NCI-H2107 treated with DMSO at 0.1 percent for 48 hours (cell line): ENCODE measurements around the gene DLGAP1.

Experiments used
- DNase-seq: peaks from one replicate; lab custom pipeline; 2025; ENCODE audit not compliant: unreplicated experiment; lab: John Stamatoyannopoulos, UW

The DLGAP1 gene

DNA sequence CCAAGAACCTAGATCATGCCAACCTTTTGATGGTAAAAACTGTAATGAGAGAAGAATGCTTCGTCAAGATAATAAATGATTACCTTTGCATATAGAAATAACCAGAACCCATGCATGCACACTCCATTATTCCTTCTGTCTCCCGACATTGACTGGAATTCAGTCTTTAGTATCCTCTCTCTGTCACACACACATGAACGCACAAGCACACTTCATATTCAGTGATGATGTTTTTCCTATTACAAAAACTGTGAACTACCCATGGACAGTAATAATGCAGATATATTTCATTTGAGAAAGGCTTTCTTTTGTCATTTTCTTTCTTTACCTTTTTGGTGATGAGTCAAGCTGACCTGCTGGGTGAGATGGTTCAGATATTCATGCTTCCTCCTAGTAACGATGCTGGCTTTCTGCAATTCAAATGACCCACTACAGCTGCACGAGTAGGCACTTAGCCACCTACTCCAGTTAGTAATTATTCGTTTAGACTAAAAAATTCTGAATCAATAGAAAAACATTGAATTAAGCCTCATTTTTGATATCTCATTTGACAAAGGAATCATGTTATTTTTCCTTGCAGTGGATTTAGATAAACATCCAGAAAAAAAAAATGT is 623.0 kb downstream of the DLGAP1 start:
- no peak for DNase-seq

DNA sequence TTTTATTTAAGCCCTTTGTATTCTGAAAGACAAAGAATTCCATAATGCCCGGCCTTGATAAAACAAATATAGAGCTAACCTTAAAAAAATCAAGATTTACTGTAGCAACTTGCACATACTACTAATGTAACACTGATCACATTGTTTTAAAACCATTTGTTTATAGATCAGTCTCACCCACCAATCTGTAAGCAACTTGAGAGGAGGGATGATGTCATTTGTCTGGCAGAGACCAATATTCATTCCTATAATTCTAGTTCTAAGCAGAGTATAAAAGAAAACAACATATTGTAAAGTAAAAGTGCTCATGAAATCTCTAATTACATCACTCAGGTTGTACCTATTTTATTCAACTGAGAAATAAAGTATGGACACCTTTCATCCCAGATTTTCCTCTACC is 624.5 kb downstream of the DLGAP1 start:
- no peak for DNase-seq

DNA sequence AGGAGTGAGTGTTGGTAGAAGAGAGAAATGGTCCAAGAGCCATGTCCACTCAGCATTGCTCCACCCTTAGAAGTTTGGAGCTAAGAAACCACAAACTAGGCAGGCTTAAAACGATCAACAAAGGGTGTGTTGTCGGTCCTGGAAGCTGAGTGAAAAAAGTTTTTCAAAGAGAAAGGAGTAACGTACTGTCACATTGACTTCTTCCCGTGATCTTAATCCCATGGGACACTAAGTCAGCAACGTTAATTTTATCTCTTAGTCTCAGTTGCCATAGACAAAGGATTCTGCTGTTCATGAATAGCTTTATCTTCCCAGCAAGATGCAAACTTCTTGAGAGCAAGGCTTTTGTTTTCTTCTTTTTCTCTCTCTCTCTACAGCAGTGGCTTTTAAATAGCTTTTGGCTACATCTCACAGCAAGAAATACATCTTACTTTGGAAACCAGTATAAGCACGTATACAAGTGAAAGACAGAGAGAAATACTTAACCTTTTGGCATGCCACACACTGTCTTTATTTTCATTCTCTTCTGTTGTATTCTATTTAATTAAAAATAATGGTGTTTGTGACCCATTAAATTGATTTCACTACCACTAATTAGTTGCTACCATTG is 627.8 kb downstream of the DLGAP1 start:
- no peak for DNase-seq

DNA sequence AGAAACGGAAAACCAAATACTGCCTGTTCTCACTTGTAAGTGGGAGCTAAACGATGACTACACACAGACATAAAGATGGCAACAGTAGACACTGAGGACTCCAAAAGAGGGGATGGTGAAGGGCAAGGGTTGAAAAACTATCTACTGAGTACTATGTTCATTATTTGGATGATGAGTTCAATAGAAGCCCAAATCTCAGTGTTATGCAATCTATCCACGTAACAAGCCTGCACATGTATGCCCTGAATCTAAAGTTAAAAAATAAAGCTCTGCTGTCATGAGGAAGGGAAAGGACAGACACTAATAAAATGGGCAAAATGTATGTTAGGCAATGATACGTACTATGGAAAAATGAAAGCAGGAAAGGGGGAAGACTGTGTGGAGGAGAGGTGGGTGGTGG is 629.1 kb downstream of the DLGAP1 start:
- DNase-seq: no peak

DNA sequence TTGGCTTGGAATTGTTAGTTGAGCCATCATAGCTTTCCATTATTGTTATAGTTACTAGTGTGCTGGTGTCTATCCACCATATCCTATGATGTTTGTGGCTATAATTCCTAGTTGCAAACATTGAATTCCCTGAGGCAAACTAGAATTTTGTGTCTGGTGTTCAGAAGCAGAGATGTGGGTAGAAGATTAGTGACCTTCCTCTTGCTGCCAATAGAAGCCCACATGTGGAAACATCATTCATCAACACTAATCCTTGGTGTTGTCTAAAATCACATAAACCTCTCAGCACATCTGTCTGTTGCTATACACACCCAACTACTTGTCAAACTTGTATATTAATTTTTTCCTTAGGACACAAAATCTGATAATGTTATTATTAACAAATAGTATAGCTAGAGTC is 631.0 kb downstream of the DLGAP1 start:
- DNase-seq: no peak

DNA sequence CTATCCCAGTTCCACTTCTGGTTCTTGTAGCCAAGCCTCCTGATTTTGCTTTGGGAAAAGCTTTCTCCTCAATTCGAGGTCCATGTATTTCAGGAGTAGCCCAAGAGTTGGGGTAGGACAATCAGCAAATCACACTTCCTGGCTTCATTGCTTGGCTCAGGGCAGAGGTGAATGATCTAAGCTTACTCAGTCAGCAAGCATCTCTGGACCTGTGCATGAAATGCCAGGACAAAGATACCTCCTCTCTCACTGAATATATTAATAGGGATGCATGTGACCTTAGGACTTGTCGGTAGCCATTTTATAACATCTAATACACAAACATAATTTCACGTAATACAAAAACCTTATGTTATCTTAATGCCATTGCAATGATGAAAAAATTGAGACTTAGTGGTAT is 632.0 kb downstream of the DLGAP1 start:
- DNase-seq: no peak

DNA sequence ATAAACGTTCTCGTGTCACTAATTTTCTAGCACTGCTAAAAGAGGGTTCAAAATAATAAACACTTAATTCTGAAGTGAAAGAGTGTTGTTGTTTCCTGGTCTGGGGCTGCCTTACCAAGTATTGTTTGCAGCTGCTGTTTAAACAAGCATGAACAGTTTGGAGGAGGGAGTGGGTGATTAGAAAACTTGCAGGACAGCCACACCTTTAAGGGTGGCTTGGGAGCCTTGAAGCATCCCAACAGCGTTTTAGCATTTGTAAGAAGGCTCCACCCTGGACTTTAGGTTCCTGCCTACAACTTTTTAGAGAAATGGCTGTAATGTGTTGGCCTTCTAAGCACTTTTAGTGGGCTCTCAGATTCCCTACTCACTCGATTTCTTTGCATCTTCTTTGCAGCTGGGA is 633.6 kb downstream of the DLGAP1 start:
- DNase-seq: no peak

DNA sequence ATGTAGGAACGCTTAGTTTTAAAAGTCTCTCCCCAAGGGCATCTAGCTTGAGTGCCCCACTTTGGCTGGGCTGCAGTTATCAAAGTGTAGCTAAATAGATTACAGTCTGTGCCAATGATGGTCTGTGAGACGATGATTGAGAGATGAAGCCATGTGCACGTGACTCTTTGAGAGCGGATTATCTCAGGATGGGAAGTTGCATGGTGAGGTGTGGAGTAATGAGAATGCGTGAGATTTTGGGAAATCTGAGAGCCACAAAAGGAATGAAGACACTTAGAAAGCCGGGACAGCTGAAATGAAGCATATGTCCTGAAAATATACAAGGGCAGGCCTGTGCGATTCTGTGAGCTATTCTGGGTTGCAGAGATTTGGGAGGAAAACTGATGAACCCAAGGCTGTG is 635.1 kb downstream of the DLGAP1 start:
- no peak for DNase-seq

DNA sequence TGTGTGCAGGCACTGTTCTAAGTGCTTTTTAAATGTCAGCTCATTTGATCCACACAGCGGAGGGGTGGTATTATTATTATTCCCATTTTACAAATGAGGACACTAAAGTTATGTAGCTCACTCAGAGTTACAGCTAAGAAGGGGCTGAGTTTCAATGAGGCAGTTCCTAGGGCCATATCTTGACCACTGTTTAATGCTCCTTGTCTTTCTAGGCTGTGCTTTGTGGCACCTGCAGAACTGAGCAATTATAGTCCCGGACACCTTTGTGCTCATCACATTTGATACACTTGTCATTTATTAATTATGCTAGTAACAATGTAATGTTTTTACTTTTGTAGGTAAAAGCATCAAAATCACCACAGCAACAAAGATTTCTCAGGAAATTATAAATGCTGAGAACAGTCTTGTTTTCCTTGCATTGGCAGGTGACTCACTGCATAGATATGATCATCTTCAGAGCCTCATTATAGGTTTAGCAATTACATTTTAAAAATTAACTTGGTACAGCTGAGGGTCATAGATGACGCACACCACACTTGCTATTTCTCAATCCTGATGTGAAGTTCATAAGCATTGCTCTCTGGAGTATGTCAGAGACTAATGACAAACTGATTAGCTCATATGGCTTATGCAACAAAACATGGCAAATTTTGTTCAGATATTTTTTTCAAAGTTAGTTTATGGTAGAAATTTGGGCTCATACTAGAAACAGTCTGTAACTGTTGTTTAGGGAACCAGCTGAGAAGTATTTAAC is 638.3 kb downstream of the DLGAP1 start:
- no peak for DNase-seq

DNA sequence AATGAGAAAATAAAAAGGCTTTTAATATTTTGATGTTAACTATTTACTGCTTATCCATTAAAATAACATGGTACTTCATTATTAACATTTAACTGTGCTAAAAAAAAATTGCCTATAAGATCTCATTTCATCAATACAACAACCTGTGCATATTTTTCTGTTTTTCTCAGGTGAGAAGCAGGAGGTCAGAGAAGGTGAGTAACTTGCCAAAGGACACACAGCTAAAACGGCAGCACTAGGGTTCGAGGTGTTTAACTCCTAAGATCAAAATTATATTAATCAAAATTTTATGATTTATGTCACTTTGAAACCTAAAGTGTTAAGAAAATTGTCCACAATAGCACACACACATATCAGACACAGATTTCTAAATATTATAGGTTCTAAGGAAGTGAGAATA is 639.1 kb downstream of the DLGAP1 start:
- no peak for DNase-seq

DNA sequence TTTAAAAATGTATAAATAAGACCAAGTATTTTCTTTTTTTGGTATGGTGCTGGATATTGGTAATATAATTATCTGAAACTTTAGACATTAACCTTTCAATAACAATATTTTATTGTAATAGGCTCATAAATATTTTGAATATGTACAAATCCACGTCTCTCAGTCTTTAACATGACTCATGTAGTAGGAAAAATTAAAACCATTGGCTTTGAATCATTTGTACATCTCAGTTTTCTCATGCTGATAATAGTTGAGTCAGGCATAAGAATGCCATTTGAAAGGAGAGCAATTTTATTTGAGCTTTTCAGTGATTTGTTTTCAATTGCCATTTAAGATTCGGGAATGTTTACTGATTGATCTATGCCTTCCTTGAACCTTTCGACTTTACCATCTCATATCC is 640.3 kb downstream of the DLGAP1 start:
- no peak for DNase-seq

DNA sequence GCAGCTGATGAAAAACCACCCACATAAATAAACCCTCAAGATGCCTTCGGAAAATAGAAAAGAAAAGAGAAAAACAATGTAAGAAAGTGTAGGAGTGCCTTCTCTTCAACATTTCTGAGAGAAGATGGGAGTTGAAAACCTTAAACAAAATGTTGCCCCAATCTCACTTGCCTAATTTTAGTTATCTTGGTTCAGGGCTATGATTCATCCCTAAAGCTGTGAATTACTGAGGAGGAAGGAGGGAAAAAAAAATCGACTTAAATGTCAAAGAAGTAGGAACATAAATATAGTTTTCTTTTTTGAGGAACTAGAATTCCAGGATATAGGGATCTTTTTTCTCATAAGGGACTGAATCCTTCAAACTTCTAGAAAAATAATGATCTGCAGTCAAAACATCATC is 644.8 kb downstream of the DLGAP1 start:
- no peak for DNase-seq

DNA sequence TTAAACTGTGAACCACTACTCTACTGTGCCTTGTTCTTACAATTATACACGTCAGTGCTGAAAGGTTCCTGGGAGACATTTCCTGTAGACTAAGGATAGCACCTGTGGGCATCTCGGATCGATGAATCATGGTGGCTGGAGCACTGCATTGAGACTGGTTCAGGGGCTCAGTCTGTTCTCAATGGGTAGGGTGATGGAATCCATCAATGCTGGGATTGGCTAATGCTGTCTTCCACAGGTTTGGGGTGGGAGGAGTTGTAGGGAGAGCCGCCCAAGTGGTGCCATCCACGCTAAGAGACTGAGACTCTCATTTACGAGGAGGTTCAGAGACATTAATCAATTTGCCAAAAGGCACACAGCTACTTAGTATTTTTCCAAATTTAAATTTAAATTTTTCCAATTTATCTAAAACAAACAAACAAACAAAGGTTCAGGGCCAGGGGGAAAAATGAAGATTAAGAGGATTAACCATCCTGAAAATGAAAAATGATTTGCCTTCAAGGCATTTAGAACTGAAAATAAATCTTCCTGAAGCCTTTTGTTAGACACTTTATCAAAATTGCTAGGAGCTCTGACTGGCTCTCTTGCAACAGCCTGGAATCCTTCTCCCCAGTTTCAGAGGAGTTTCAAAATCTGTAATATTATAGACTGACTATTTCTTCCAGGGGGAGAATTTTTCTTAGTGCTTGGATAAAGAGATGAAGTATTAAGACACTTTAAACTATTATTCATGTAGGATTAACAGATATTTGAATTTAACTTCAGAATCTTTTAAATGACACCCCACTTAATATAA is 645.9 kb downstream of the DLGAP1 start:
- DNase-seq: no peak

DNA sequence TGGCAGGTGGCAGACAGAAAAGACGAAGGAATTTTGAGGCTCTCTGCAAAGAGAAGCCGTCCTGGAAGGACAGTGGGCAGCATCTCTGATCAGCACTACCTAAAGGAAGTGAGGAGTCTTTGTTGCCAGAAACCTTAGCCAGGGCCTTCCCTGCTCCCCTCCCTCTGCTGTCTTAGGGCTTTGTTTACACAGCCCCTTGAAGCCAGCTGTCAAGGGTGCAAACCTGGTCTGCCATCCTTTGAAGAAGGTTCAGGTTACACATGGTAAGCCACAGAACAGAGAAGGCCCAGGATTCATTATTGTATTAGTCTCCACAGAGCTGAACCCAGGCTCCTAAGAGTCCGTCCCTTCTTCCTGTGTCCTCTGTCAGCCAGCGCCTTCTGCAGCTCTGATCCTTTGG is 648.5 kb downstream of the DLGAP1 start:
- peak; percentile 60 for DNase-seq

DNA sequence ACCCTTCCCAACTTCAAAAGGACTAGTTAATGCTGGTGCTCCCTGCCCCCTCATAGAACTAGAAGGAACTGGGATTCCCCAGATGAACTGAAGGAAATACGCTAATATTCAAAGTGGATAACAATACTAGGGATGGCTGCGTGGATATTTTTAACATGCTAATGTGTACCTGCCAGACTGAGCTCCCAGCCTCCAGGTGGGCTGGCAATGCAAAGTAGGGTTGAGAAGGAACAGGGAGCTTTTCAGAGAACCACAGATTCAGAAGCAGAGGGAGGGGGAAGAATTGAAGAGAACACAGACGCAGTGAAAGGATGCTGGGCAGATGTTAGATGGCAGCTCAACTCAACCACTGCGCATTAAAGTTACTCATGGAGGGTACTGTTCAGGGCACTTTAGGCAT is 650.8 kb downstream of the DLGAP1 start:
- no peak for DNase-seq

DNA sequence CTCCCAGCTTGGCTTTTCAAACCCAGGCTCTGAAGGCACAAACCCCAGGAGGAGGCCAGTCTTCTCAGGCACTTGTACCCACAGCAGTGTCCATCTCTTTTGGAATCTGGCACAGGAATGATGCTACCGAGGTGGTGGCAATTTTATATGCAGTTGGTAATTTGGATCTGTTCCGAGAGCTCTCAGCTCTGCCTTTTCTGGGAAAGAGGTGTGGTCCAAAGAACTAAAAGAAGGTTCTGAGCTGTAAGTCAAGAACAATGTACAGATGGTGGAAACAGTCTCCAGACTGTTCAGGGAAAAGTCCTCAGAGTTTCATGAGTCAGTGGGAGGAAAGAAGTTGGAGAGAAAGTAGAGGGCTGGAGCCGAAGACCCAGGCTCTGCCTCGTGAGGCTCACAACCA is 651.8 kb downstream of the DLGAP1 start:
- DNase-seq: no peak

DNA sequence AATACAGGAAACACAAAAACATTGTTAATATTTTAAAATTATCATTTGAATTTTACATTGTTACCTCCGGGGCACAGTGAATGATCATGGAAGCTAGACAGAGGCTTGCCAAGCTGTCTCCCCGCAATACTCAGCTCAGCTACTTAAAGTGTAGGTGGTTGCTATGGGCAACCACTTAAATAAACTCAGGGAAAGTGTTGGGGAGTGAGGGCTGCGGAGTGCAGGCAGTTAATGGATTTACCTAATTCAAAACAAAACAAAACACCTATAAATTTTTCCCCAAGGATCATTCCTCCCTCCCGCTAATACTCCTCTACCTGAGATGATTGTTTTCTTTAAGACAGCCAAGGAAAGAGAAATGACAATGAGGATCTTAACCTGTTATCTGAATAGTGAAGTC is 655.6 kb downstream of the DLGAP1 start:
- DNase-seq: no peak

DNA sequence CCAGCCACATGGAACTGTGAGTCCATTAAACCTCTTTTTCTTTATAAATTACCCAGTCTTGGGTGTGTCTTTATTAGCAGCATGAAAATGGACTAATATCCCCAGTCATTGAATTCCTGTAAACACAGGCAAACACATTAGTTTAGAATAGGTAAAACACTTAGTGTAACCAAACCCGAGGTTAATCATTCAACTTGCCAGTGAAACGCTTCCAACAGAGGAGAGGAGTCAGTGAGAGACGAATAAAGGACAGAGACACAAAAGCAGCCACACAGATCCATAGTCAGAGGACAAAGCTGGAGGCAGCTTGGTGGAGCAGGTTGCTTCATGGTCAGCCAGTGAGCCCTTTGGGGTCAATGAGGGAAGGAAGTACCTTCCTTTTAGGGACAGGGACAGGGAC is 657.1 kb downstream of the DLGAP1 start:
- no peak for DNase-seq

DNA sequence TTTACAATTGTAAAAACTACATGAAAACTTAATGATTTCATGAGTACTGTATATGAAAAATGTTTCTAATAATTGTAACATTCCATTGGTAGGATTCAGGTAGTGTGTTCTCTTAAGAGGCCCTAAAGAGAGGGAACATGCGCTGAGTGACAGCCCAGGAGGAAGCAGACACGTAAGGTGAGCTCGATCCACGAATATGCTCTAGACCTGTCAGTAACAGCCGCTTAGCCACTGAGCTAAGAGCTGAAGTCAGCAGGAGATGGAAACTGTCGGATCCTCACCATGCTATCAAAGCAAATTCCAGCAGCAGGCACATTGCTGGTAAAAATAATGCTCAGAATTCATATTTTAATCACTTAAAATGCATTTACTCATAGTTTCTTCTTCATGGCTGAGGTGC is 658.7 kb downstream of the DLGAP1 start:
- DNase-seq: no peak

DNA sequence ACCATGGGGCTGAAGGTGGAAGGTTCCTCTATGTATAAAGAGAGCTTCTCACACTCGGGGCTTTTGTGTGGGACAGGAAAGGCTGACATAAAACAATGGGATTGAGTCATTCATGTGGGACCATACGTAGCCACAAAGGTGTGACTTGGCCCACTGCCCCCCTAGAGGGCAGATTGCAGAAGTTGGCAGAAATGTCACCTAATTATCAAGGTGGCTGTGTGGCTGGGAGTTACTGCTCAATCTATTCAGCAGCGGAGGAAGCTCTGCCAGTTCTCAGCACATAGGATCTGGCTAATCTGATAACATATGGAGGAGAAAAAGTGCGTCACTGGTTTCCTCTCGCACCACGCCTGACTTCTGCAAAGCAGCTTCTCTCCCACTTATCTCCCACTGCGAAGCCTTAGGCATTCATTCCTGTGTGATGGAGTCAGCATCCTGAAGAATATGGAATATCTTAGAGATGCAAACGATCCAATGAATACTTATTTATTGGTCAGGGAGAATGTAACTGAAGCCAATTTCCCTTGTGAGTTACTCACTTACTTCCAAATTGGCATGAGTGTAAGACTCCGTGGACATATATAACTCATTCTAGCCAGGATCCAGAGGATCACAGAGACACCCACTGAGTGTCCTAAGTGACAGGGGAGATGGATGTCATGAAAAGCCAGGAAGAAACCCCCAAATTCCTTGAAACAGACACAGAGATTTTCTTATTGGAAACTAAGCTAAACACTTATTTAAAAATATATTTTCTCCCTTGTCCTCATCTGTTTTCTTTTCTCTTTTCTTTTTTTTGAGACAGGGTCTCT is 660.4 kb downstream of the DLGAP1 start:
- DNase-seq: no peak

DNA sequence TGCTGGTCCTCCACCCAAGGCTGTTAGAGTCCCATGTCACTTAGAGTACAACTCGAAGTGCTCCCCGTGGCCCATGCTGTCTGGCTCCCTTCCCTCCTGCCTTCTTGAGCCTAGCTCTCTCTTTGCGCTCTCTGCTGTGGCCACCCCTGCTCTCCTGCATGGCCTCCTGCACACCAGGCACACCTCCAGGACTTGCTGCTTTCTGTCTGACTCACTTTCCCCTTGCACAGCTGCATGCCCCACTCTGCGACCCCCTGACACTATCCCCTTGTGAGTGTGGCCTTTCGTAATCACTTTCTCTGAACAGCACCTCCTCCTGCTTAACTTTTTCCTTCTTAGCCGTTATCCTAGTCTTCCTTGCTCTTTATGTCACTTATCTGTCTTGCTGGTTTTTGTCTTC is 661.6 kb downstream of the DLGAP1 start:
- no peak for DNase-seq
